Mucosa of rectum (tissue), 2 donors: ENCODE data around the gene ZNF25.
"Not testable (repeated sequence)": the region's sequence is repeated elsewhere in the genome, so short reads cannot be mapped to it uniquely, and the experiment has no call there.

Experiments used
- H3K27ac ChIP-seq, 2 donors: one replicate each; pipeline ENCODE4 v1.7.0; 2013; ENCODE audit warnings: inconsistent platforms in 2 of 2, low read depth in 2 of 2, low read length in 2 of 2
- H3K27me3 ChIP-seq, 2 donors: one replicate each; pipeline ENCODE4 v1.7.0; 2013; ENCODE audit warnings: low read length in 2 of 2; ENCODE audit not compliant: control insufficient read depth in 2 of 2, insufficient read depth in 2 of 2
- H3K36me3 ChIP-seq, 2 donors: one replicate each; pipeline ENCODE4 v1.7.0; 2013; ENCODE audit warnings: low read length in 2 of 2; ENCODE audit not compliant: control insufficient read depth in 2 of 2, insufficient read depth in 2 of 2
- H3K4me1 ChIP-seq, 2 donors: one replicate each; pipeline ENCODE4 v1.7.0; 2013; ENCODE audit warnings: low read length in 2 of 2, mild to moderate bottlenecking in 1 of 2; ENCODE audit not compliant: control insufficient read depth in 2 of 2, insufficient read depth in 2 of 2
- H3K4me3 ChIP-seq, 2 donors: one replicate each; pipeline ENCODE4 v1.7.0; 2013; ENCODE audit warnings: low read length in 2 of 2
- H3K9ac ChIP-seq, 2 donors: one replicate each; pipeline ENCODE4 v1.7.0; 2013; ENCODE audit warnings: low read length in 2 of 2, low read depth in 1 of 2, mild to moderate bottlenecking in 1 of 2
- H3K9me3 ChIP-seq, 2 donors: one replicate each; pipeline ENCODE4 v1.7.0; 2013; ENCODE audit warnings: low read length in 2 of 2; ENCODE audit not compliant: control insufficient read depth in 2 of 2
- donor health status: healthy.
- donor health status: Normal muscosa, but diverticular disease.

The ZNF25 gene

GRCh38 chr10:37952043-37952755 is 24.2 kb downstream of the ZNF25 start:
- Histone ChIP-seq H3K4me3 (no peak overlapping the region), H3K9me3 (no peaks in the 10 kb centered on the region), H3K27me3 (no peaks in the 10 kb centered on the region), H3K4me1 (no peaks in the 10 kb centered on the region), H3K27ac (no peak overlapping the region), H3K36me3 (peaks cover 26 to 27% of the 10 kb centered on the region in 2 donors), H3K9ac (no peak overlapping the region)

- Histone ChIP-seq H3K9me3 (no peaks in the 10 kb centered on the region), H3K27ac (no peak overlapping the region), H3K9ac (no peak overlapping the region), H3K27me3 (no peaks in the 10 kb centered on the region), H3K4me1 (no peaks in the 10 kb centered on the region), H3K4me3 (no peak overlapping the region), H3K36me3 (peaks cover 12 to 14% of the 10 kb centered on the region in 2 donors)
Measured at GRCh38 chr10:37948210-37948609, 28.2 kb downstream of the ZNF25 start.

- Histone ChIP-seq H3K4me3 (no peak overlapping the region), H3K9ac (no peak overlapping the region), H3K27me3 (no peaks in the 10 kb centered on the region), H3K4me1 (no peaks in the 10 kb centered on the region), H3K9me3 (no peaks in the 10 kb centered on the region), H3K27ac (no peak overlapping the region), H3K36me3 (peaks cover 7% of the 10 kb centered on the region in 2 donors)
Measured at GRCh38 chr10:37947526-37947925, 28.9 kb downstream of the ZNF25 start.

- Histone ChIP-seq H3K4me1 (no peaks in the 10 kb centered on the region), H3K9ac (no peak overlapping the region), H3K9me3 (no peaks in the 10 kb centered on the region), H3K4me3 (no peak overlapping the region), H3K36me3 (no peaks in the 10 kb centered on the region), H3K27ac (no peak overlapping the region), H3K27me3 (no peaks in the 10 kb centered on the region)
Measured at GRCh38 chr10:37937864-37938263, 38.6 kb downstream of the ZNF25 start.

- no peak overlapping the region for H3K4me3 ChIP-seq
- no peak overlapping the region for H3K27ac ChIP-seq
- no peaks in the 10 kb centered on the region for H3K36me3 ChIP-seq
- no peaks in the 10 kb centered on the region for H3K4me1 ChIP-seq
- H3K9ac ChIP-seq: no peak overlapping the region
- H3K9me3 ChIP-seq: no peaks in the 10 kb centered on the region
- no peaks in the 10 kb centered on the region for H3K27me3 ChIP-seq
Measured at GRCh38 chr10:37934791-37935190, 41.7 kb downstream of the ZNF25 start.

GRCh38 chr10:37930423-37930822 is 46.0 kb downstream of the ZNF25 start:
- no peaks in the 10 kb centered on the region for H3K9me3 ChIP-seq
- H3K27me3 ChIP-seq: no peaks in the 10 kb centered on the region
- no peaks in the 10 kb centered on the region for H3K4me1 ChIP-seq
- H3K9ac ChIP-seq: no peak overlapping the region
- no peaks in the 10 kb centered on the region for H3K36me3 ChIP-seq
- no peak overlapping the region for H3K4me3 ChIP-seq
- no peak overlapping the region for H3K27ac ChIP-seq

- not testable (repeated sequence) for H3K4me1 ChIP-seq, H3K4me3 ChIP-seq, H3K9me3 ChIP-seq, H3K36me3 ChIP-seq, H3K9ac ChIP-seq, H3K27ac ChIP-seq, H3K27me3 ChIP-seq
Measured at GRCh38 chr10:37908165-37908564, 68.3 kb downstream of the ZNF25 start.

GRCh38 chr10:37906382-37906781 is 70.1 kb downstream of the ZNF25 start:
- H3K27ac ChIP-seq: no peak overlapping the region
- no peaks in the 10 kb centered on the region for H3K27me3 ChIP-seq
- no peak overlapping the region for H3K4me3 ChIP-seq
- H3K36me3 ChIP-seq: no peaks in the 10 kb centered on the region
- H3K4me1 ChIP-seq: no peaks in the 10 kb centered on the region
- H3K9me3 ChIP-seq: peaks cover 0 to 2% of the 10 kb centered on the region in 2 donors
- H3K9ac ChIP-seq: no peak overlapping the region
